ENCODE data around the gene CBLN4.

The CBLN4 gene

GRCh38 chr20:55947701-55948100, 57.6 kb downstream of the CBLN4 start:
- no peak for DNase-seq (ENCODE audit: low read depth)
- H3K4me3 ChIP-seq (ENCODE audit: low read depth, low read length) = no peak overlapping the region

More at GRCh38 chr20:55947701-55948100, 57.6 kb downstream of the CBLN4 start:
- no peak for TF ChIP-seq CTCF (IDR thresholded peaks at IDR 0.05; ENCODE audit: insufficient read depth, low read depth, low read length, missing control alignments)

Measured in GM12865 (cell line).